Stimulated activated CD8-positive, alpha-beta memory T cell treated with anti-CD3 and anti-CD28 coated beads, Interleukin-12 subunit alpha, Interleukin-12 subunit beta, amount 100 ng/mL, for 1 hour (primary cell): ENCODE data around the gene ZNF346.
A peak's percentile ranks its signal among the peaks of the same experiment; 100 is the strongest.
"Not testable (repeated sequence)": the region's sequence is repeated elsewhere in the genome, so short reads cannot be mapped to it uniquely, and the experiment has no call there.

ENCODE experiments used
- DNase-seq: peaks from one replicate; pipeline ENCODE4 v3.0.0-alpha.2; 2020; ENCODE audit warnings: low read depth

The ZNF346 gene

GRCh38 chr5:177022386-177023302 lies at the start of gene ZNF346:
ZNF346 (plus strand) TSS chr5:177022696; CDS start chr5:177022739, 43 bp downstream.
- DNase-seq: peak; percentile 84

GRCh38 chr5:176979669-176980068 lies 42.8 kb upstream of the ZNF346 start:
- DNase-seq: no peak

GRCh38 chr5:176980818-176981217 lies 41.7 kb upstream of the ZNF346 start:
- DNase-seq: no peak

GRCh38 chr5:176983112-176983511 lies 39.4 kb upstream of the ZNF346 start:
- DNase-seq: not testable (repeated sequence)

- not testable (repeated sequence) for DNase-seq
Observed at GRCh38 chr5:176983593-176983992, 38.9 kb upstream of the ZNF346 start.

- not testable (repeated sequence) for DNase-seq
Observed at GRCh38 chr5:176984176-176984575, 38.3 kb upstream of the ZNF346 start.

- peak; percentile 11 for DNase-seq
Observed at GRCh38 chr5:176985516-176985915, 37.0 kb upstream of the ZNF346 start.

GRCh38 chr5:176986280-176986679 lies 36.2 kb upstream of the ZNF346 start:
- DNase-seq: no peak

- no peak for DNase-seq
Observed at GRCh38 chr5:176987583-176987982, 34.9 kb upstream of the ZNF346 start.

GRCh38 chr5:176993081-176993480 lies 29.4 kb upstream of the ZNF346 start:
- not testable (repeated sequence) for DNase-seq

GRCh38 chr5:176994460-176995121 lies 27.9 kb upstream of the ZNF346 start:
- no peak for DNase-seq

GRCh38 chr5:176995122-176995490 lies 27.4 kb upstream of the ZNF346 start:
- DNase-seq: no peak

GRCh38 chr5:176995896-176996767 lies 26.4 kb upstream of the ZNF346 start:
- DNase-seq: no peak

- DNase-seq: no peak
Observed at GRCh38 chr5:176996780-176997179, 25.7 kb upstream of the ZNF346 start.

GRCh38 chr5:176998828-176999227 lies 23.7 kb upstream of the ZNF346 start:
- DNase-seq: no peak

GRCh38 chr5:176999526-176999925 lies 23.0 kb upstream of the ZNF346 start:
- not testable (repeated sequence) for DNase-seq

- DNase-seq: no peak
Observed at GRCh38 chr5:177003649-177004048, 18.8 kb upstream of the ZNF346 start.

- DNase-seq: no peak
Observed at GRCh38 chr5:177004961-177005360, 17.5 kb upstream of the ZNF346 start.

- peak; percentile 50 for DNase-seq
Observed at GRCh38 chr5:177005619-177006264, 16.8 kb upstream of the ZNF346 start.

GRCh38 chr5:177006265-177006972 lies 16.1 kb upstream of the ZNF346 start, which contains the start of gene UIMC1:
UIMC1 (minus strand) TSS chr5:177006779; CDS start chr5:176982615, 24,164 bp downstream.
- peak; percentile 89 for DNase-seq

- DNase-seq: no peak
Observed at GRCh38 chr5:177008716-177009115, 13.8 kb upstream of the ZNF346 start.
